GM10266 (cell line): ENCODE data around the gene SLC16A9.
A peak's percentile ranks its signal among the peaks of the same experiment; 100 is the strongest.

ENCODE experiments used
- DNase-seq: peaks from one replicate; pipeline ENCODE4 v3.0.0; 2012; ENCODE audit errors: extremely low spot score
- CTCF ChIP-seq: IDR thresholded peaks from 2 replicates; pipeline ENCODE4 v1.5.1; 2012; ENCODE audit warnings: mild to moderate bottlenecking, low read depth; ENCODE audit not compliant: control insufficient read depth, insufficient read depth; ENCODE audit errors: missing control alignments

Gene SLC16A9

DNA sequence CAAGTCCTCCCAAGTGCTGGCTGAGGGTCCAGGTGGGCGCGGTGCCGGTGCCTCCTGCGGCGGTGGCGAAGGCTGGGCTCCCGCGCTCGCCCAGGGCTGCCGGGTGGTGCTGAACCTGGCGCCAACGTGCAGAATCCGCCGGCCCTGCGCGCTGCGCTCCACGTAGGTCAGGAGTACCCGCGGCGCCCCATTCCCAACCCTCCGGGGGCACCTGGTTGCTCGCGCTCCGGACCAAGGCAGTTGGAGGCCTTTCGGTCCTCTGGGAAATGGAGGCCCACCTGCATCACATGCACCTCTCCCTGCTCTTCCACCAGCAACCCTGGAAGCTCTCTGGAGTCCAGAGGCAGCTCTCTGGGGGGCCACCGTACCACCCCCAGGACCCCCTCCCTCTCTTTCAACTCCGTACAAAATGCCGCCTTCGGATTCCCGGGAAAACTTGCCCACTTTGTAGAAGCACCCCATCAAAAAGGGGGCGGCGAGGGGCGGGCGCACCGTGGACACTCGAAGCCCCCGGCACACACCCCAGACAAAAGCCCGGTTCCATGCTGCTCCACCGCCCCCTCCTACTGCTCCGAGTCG is 745 bp downstream of the SLC16A9 start:
- peak; percentile 29 for DNase-seq
- no peak for TF ChIP-seq CTCF

DNA sequence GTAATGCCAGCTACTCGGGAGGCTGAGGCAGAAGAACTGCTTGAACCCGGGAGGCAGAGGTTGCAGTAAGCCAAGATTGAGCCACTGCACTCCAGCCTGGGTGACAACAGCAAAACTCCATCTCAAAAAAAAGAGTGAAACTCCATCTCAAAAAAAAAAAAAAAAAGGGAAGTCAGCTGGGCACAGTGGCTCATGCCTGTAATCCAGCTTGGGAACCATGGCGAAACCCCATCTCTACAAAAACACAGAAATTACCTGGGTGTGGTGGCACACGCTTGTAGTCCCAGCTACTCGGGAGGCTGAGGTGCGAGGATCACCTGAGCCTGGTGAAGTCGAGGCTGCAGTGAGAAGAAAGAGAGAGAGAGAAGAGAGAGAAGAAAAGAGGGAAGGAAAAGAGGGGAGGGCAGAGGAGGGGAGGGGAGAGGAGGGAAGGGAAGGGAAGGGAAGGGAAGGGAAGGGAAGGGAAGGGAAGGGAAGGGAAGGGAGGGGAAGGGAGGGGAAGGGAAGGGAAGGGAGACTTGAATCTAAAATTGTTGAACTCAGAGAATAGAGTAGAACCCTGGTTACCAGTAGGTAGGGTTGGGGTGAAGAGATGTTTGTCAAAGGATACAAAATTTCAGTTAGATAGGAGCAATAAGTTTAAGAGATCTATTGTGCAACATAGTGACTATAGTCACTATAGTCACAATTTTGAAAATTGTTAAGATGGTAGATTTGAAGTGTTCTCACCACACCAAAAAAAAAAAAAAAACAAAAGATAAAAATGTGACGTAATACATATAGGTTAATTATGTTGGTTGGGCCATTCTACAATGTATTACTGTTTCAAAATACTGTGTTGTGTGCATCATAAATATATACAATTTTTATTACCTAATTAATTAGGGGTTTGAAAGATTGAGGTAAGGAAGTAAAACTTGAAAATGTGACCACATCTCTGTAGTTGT is 2.5 kb downstream of the SLC16A9 start:
- DNase-seq = no peak
- TF ChIP-seq CTCF = no peak

- TF ChIP-seq CTCF = no peak
- no peak for DNase-seq
These were observed 3.7 kb downstream of the SLC16A9 start for GRCh38 chr10:59705931-59706330.

DNA sequence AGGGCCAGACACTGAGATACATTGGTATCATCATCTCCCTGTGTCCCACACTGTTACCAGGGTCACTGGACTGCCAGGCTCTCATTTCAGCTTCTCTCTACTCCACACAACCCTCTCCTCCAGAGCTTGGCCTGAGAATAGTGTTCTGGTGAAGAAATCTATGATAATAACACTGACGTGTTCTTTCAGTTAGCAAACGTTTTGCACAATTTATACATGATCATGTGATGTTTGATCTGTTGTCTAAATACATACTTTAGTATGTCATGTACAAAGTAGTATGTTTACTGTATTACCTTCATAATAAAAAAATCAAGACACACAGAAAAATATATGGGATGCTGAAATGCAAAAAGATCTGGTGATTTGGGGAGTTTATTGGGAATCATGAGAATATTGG is 5.0 kb downstream of the SLC16A9 start:
- no peak for TF ChIP-seq CTCF
- no peak for DNase-seq

DNA sequence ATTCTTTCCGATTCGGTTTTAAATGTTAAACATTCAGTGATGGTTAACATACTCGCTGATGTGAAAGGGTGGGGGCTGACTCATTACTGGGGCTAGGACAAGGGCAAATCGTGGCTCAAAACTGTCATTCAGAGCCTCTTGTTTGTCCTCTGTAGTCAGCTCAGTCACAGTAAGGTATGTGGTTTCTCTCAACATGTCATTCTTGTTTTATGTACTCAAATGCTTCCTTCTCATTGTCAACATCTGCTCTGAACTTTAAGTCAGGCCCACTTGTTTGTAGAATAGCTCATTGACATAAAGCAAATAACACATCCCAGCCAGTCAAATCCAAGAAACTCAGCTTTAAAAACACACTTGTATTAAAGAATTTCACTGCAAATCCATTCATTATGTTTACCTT is 7.3 kb downstream of the SLC16A9 start:
- DNase-seq = no peak
- no peak for TF ChIP-seq CTCF

DNA sequence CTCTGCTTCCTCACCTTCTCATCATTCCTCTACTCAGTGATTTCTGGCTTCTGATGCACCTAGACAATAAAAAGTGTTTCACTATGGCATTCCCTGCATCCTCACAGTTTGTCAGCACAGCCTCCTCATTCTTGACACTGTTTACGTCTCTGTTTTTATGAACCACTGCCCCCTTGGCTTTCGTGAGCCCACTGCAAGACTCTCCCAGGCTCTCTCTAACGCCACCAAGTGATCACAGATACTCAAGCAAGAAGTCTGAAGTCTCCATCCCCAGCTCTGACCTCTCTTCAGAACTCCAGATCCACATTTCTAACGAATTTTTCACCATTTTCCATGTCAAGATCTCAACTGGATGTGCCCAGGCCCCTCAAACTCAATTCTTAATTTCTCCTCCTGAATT is 8.9 kb downstream of the SLC16A9 start:
- no peak for TF ChIP-seq CTCF
- no peak for DNase-seq

DNA sequence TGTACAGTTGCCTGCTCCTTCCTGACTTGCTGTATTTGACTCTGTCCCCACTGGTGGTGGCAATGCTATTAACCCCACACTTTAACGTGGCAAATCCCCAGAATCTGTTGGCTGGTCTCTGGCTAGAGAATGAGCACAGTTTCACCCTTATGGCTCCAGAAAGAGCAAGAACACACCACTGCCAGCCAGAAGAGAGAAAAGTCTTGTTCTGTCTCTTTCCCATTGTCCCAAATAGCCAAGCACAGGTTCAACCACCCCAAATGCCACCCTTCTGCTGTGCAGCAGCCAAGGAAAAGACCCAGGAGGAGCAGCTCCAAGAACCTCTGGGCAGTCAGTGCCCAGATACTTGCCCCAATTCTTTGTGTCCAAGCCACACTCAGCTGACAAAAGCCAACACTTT is 11.3 kb downstream of the SLC16A9 start:
- DNase-seq = no peak

More for the DNA sequence above, 11.3 kb downstream of the SLC16A9 start:
- TF ChIP-seq CTCF = no peak
